Upper lobe of right lung (tissue), 1 donor: ENCODE data around the gene SSBP4. TPM values are rescaled to one million over a fixed set of nuclear protein-coding genes. Genes with fewer than 3 reads are reported as not detected.

Experiments used
- ATAC-seq: fragments of 200-7000 bp; cut with Tn5 transposase; one replicate; pipeline ENCODE4 v1.9.1; 2020; ENCODE audit warnings: mild to moderate bottlenecking, moderate library complexity
- DNase-seq: peaks from one replicate; pipeline ENCODE4 v3.0.0-alpha.2; 2020
- H3K27ac ChIP-seq: fragments of 200-600 bp; one replicate; pipeline ENCODE4 v1.8.0; 2022
- H3K27me3 ChIP-seq: fragments of 200-600 bp; one replicate; pipeline ENCODE4 v1.8.0; 2022; ENCODE audit warnings: mild to moderate bottlenecking
- H3K36me3 ChIP-seq: fragments of 200-600 bp; one replicate; pipeline ENCODE4 v1.8.0; 2022
- H3K4me1 ChIP-seq: fragments of 200-600 bp; one replicate; pipeline ENCODE4 v1.8.0; 2022
- H3K4me3 ChIP-seq: fragments of 200-600 bp; one replicate; pipeline ENCODE4 v1.8.0; 2022; ENCODE audit warnings: mild to moderate bottlenecking
- H3K9me3 ChIP-seq: fragments of 200-600 bp; one replicate; pipeline ENCODE4 v1.8.0; 2022
- CTCF ChIP-seq: fragments of 200-600 bp; IDR thresholded peaks from one replicate; pipeline ENCODE4 v1.8.0; 2022; ENCODE audit warnings: antibody characterized with exemption
- intact Hi-C: fragments of 100-400 bp; cut with DNase I; formaldehyde crosslinking; loops from one replicate; pipeline ENCODE4 v1.11.0; 2022
- long read RNA-seq: library from polyadenylated mRNA; unstranded; transcript quantifications from one replicate; pipeline ENCODE4 v2.0.0, GENCODE V29; 2021
- total RNA-seq: library from RNA; stranded (reverse); fragmentation: NEBNext Ultra II Directional; extraction: Animal tissue kit (Norgen Biotek cat#: 25700); gene quantifications from one replicate; pipeline ENCODE4 v1.2.1, GENCODE V29; 2021
- donor health status: DM: no; HTN: yes; CAD: no; lungs with severe emphysema.

Gene SSBP4
- total RNA-seq = 57.3 TPM
- long read RNA-seq, transcript SSBP4-202 (17 exons, 1,721 nt) = major isoform, 28 of 112 reads
- long read RNA-seq, transcript SSBP4-201 (18 exons, 1,768 nt) = minor isoform, 14 of 112 reads
- long read RNA-seq, partial matches to known transcripts = 11 of 112 reads
- long read RNA-seq, other reads (novel, unspliced or antisense) = 59 of 112 reads

GRCh38 chr19:18419195-18419698 is at the start of gene SSBP4:
SSBP4 (plus strand) TSS chr19:18419398; CDS start chr19:18419649, 251 bp downstream.
- peak; percentile 61 for ATAC-seq
- intact Hi-C loops = no loop called here
- Histone ChIP-seq H3K9me3 (no peaks in the 10 kb centered on the region), H3K27ac (peak within 1 kb of the TSS; percentile 92), H3K36me3 (no peaks in the 10 kb centered on the region), H3K27me3 (no peaks in the 10 kb centered on the region), H3K4me3 (peak within 1 kb of the TSS; percentile 72), H3K4me1 (peaks cover 59% of the 10 kb centered on the region)
- peak; percentile 86 for DNase-seq
- peak; percentile 29 for TF ChIP-seq CTCF

GRCh38 chr19:18373407-18373891 is 45.7 kb upstream of the SSBP4 start:
- Histone ChIP-seq H3K36me3 (no peaks in the 10 kb centered on the region), H3K27me3 (no peaks in the 10 kb centered on the region), H3K9me3 (no peaks in the 10 kb centered on the region), H3K4me3 (no peak overlapping the region), H3K27ac (peak overlapping the region; percentile 81), H3K4me1 (peaks cover 36% of the 10 kb centered on the region)
- DNase-seq (no peak), ATAC-seq (no peak)
- intact Hi-C loops = no loop called here
- TF ChIP-seq CTCF = no peak

GRCh38 chr19:18373892-18374629 is 45.1 kb upstream of the SSBP4 start:
- no peaks in the 10 kb centered on the region for H3K9me3 ChIP-seq
- no peak overlapping the region for H3K4me3 ChIP-seq
- TF ChIP-seq CTCF = no peak
- no peaks in the 10 kb centered on the region for H3K36me3 ChIP-seq
- ATAC-seq (peak; percentile 97), DNase-seq (peak; percentile 96)
- H3K4me1 ChIP-seq = peaks cover 42% of the 10 kb centered on the region
- peak overlapping the region; percentile 81 for H3K27ac ChIP-seq
- H3K27me3 ChIP-seq = no peaks in the 10 kb centered on the region
- intact Hi-C loops = no loop called here

DNA sequence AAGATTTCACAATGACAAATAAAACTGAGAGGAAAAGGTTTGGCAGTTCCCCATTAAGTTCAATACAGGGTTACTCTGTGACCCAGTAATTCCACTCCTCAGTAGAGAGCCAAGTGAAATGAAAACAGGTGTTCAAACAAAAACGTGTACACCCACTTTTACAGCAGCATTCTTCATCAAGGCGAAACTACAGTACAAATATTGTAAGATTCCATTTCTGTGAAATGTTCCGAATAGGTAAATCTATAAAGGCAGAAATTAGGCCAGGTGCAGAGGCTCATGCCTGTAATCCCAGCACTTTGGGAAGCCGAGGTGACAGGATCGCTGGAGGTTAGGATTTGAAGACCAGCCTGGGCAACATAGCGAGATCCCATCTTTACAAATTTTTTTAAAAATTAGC is 42.2 kb upstream of the SSBP4 start:
- no peak overlapping the region for H3K4me3 ChIP-seq
- peaks cover 52% of the 10 kb centered on the region for H3K4me1 ChIP-seq
- peak; percentile 22 for ATAC-seq
- no peaks in the 10 kb centered on the region for H3K27me3 ChIP-seq
- no peak for TF ChIP-seq CTCF
- no peaks in the 10 kb centered on the region for H3K36me3 ChIP-seq
- no peaks in the 10 kb centered on the region for H3K9me3 ChIP-seq
- intact Hi-C loops = no loop called here
- peak overlapping the region; percentile 68 for H3K27ac ChIP-seq
- DNase-seq = no peak

DNA sequence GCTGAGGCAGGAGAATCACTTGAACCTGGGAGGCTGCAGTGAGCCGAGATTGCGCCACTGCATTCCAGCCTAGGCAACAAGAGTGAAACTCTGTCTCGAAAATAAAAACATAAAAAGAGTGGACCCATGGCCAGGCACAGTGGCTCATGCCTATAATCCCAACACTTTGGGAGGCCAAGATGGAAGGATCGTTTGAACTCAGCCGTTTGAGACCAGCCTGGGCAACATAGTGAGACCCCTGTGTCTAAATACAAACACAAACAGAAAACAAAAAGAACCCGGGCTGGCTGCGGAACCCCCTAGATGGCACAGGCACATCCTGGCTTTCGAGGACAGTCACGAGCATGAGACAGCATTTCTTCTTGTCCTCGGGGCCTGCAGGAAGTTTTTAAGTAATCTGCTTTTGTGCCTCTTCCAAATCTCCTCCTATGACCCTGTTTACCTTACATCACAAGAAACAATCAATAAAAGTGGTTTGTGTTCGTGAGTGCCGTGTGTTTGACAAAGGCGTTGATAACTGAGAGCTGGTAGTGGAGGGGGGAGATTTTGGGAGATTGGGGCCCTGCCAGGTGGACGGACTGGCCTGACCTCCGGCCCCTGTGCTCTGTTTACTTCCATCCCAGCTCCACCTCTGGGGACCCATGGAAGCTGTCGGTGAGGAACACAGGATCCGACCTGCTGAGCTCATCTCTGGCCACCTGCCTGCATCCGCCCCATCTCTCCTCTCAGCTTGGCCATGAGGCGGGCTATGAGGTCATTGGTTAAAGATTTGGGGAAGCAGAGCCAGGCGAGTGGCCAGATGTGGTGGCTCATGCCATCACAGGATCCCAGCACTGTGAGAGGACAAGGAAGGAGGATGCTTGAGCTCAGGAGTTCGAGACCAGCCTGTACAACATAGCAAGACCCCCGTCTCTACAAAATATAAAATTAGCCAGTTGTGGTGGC is 39.1 kb upstream of the SSBP4 start:
- H3K9me3 ChIP-seq = no peaks in the 10 kb centered on the region
- ATAC-seq (peak; percentile 84), DNase-seq (peak; percentile 88)
- peak overlapping the region; percentile 76 for H3K27ac ChIP-seq
- no peak overlapping the region for H3K4me3 ChIP-seq
- intact Hi-C loops = no loop called here
- no peaks in the 10 kb centered on the region for H3K36me3 ChIP-seq
- peaks cover 40% of the 10 kb centered on the region for H3K4me1 ChIP-seq
- TF ChIP-seq CTCF = no peak
- H3K27me3 ChIP-seq = no peaks in the 10 kb centered on the region
